Measurements from ENCODE around the gene FSCN2. TPM values are rescaled to one million over a fixed set of nuclear protein-coding genes. Genes with fewer than 3 reads are reported as not detected.
A peak's percentile ranks its signal among the peaks of the same experiment; 100 is the strongest.

The FSCN2 gene
- total RNA-seq, 1 donor from 2014 or later: 3.3 TPM

- Histone ChIP-seq H3K4me3 (peak overlapping the region; percentile 55), H3K9me3 (no peaks in the 10 kb centered on the region), H3K27me3 (ENCODE audit: low read depth) (peaks cover 30% of the 10 kb centered on the region), H3K27ac (peak overlapping the region; percentile 70), H3K36me3 (no peaks in the 10 kb centered on the region), H3K4me1 (peaks cover 48% of the 10 kb centered on the region)
- no peak for ATAC-seq
- TF ChIP-seq CTCF (IDR thresholded peaks at IDR 0.05): no peak
- DNase-seq: peak; percentile 43
- intact Hi-C loops (cut with DNase I): no loop called here
Measured at GRCh38 chr17:81520021-81520901, 7.9 kb upstream of the FSCN2 start.

- no peak overlapping the region for H3K4me3 ChIP-seq
- no peak overlapping the region for H3K27ac ChIP-seq
- intact Hi-C loops (cut with DNase I): no loop called here
- H3K9me3 ChIP-seq: no peaks in the 10 kb centered on the region
- no peak for ATAC-seq
- H3K36me3 ChIP-seq: no peaks in the 10 kb centered on the region
- no peak for TF ChIP-seq CTCF (IDR thresholded peaks at IDR 0.05)
- H3K27me3 ChIP-seq (ENCODE audit: low read depth): peaks cover 50% of the 10 kb centered on the region
- peak; percentile 45 for DNase-seq
- peaks cover 31% of the 10 kb centered on the region for H3K4me1 ChIP-seq
Measured at GRCh38 chr17:81522491-81523401, 5.4 kb upstream of the FSCN2 start.

DNA sequence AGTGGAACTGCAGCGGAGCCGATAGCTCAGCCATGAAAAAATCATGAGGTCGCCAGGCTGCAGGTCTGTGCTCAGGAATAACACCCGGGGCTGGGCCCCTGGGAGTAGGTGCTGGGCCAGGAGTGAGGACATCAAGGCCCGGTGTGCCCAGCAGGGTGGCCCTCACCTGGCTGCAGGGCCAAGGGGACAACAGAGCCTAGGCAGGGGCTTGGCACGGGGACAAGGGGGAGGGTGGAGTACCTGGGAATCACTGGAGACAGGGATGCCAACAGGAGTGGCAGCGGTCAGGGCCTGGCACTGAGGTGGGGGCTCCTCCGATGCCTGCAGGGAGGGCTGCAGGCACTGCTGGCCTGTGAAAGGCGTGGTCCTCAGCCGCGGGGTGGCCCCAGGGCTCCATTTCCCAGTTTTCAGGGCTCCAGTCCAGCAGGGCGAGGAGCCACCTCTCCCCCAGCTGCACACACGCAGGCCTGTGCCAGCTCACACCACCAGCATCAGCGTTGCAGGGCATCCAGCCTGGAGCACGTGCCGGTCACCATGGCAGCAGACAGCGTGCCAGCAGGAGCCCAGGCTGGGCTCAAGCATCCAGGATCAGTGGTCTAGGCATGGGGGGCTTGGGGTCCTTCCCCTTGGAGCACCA, 4.7 kb upstream of the FSCN2 start:
- DNase-seq (peak; percentile 50), ATAC-seq (no peak)
- H3K36me3 ChIP-seq: no peaks in the 10 kb centered on the region
- intact Hi-C loops (cut with DNase I): no loop called here
- no peaks in the 10 kb centered on the region for H3K9me3 ChIP-seq
- H3K4me1 ChIP-seq: peaks cover 25% of the 10 kb centered on the region
- no peak overlapping the region for H3K4me3 ChIP-seq
- TF ChIP-seq CTCF (IDR thresholded peaks at IDR 0.05): no peak
- H3K27ac ChIP-seq: no peak overlapping the region
- H3K27me3 ChIP-seq (ENCODE audit: low read depth): peaks cover 56% of the 10 kb centered on the region

DNA sequence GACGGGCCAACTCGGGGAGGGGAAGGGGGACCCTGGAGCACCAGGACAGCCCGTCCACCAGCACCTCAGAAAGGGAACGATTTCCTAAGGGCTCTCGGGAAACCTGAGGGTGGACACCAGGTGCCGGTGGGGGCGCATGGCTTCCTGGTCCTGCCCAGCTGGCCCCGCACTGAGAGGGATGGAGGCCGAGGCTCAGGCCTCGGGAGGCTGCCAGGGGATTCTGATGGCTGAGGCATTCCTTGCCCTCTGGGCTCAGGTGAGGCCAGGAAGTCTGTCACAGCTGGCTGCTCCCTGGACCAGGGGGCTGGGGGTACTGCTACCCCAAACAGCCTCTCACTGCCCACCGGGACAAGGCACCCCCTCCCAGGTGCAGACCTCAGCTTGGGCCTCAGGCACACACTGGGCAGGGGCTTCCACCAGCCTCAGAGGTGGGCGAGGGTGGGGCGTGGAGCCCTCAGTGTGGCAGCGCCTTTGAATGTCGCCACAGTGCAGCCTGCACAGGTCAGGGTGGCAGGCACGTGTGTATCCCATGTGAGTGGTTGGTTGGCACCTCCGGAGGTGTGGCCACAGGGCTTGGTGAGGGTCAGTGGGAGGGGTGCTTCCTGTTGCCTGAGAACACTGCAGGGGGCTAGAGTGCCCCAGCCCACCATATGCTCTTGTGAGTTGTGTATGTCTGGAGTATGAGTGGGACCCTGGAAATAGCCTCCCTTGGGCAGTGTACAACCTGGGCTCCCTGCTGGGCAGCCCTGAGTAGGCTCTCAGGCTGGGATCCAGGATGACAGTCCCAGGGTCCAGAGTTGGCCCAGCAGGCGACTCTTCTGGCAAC, 3.9 kb upstream of the FSCN2 start:
- intact Hi-C loops (cut with DNase I): no loop called here
- Histone ChIP-seq H3K4me3 (no peak overlapping the region), H3K4me1 (peaks cover 18% of the 10 kb centered on the region), H3K27ac (no peak overlapping the region), H3K9me3 (no peaks in the 10 kb centered on the region), H3K27me3 (ENCODE audit: low read depth) (peaks cover 61% of the 10 kb centered on the region), H3K36me3 (no peaks in the 10 kb centered on the region)
- DNase-seq (peak; percentile 40), ATAC-seq (no peak)
- no peak for TF ChIP-seq CTCF (IDR thresholded peaks at IDR 0.05)

GRCh38 chr17:81524865-81525159, 3.4 kb upstream of the FSCN2 start:
- Histone ChIP-seq H3K27ac (no peak overlapping the region), H3K27me3 (ENCODE audit: low read depth) (peaks cover 56% of the 10 kb centered on the region), H3K4me1 (peaks cover 12% of the 10 kb centered on the region), H3K4me3 (no peak overlapping the region), H3K36me3 (no peaks in the 10 kb centered on the region), H3K9me3 (no peaks in the 10 kb centered on the region)
- DNase-seq (peak; percentile 33), ATAC-seq (no peak)
- no peak for TF ChIP-seq CTCF (IDR thresholded peaks at IDR 0.05)
- intact Hi-C loops (cut with DNase I): no loop called here
